ENCODE results near the gene GALNT18.

GALNT18 gene

DNA sequence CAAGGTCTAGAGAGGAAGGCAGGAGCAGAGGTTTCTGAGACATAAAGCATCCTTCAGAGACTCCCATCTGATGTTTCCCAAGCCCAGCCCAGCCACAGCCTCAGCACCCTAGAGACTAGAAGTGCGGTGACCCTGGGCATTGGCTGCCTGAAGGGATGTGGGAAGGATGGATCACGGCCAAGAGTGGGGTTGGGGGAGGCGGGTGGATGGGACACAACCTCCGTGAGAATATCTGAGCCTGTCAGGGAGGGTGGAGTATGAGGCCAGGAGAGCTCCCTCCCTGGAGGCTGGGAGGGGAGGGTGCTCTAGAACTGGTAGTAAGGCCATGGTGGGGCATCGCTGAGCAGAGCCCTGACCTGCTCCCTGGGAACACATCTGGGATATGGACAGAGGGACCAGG is 340.2 kb downstream of the GALNT18 start:
- H3K36me3 ChIP-seq (ENCODE audit: control insufficient read depth, insufficient read depth, low read length): no peaks in the 10 kb centered on the region
- H3K9ac ChIP-seq (ENCODE audit: low read depth, low read length): no peak overlapping the region
- H3K27ac ChIP-seq (ENCODE audit: low read depth, low read length): no peak overlapping the region
- no peak overlapping the region for H3K4me3 ChIP-seq (ENCODE audit: low read depth, low read length)
- H3K27me3 ChIP-seq (ENCODE audit: control insufficient read depth, insufficient read depth, low read length): no peaks in the 10 kb centered on the region
- H3K9me3 ChIP-seq (ENCODE audit: control insufficient read depth, insufficient read depth, low read length): no peaks in the 10 kb centered on the region
- peaks cover 18% of the 10 kb centered on the region for H3K4me1 ChIP-seq (ENCODE audit: control insufficient read depth, insufficient read depth, low read length)

DNA sequence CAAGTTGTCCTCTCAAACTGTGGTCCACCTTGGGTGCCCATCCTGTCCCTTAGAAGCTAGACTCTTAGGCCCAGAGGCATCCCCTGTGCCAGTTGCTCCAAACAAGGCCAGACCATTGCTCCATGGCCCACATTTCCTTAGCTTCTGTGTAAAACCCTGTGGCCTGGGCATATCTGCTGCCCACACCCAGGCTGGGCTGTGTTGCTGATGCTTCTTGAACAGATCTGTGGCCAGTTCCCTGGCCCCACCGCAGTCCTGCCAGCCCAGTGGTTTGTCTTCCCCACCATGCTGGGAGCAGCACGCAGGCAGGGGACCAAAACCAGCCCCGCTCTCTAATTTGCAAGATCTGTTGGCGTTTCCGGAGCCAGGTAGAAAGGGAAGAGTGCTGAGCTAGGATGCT is 341.0 kb downstream of the GALNT18 start:
- H3K27me3 ChIP-seq (ENCODE audit: control insufficient read depth, insufficient read depth, low read length): no peaks in the 10 kb centered on the region
- H3K36me3 ChIP-seq (ENCODE audit: control insufficient read depth, insufficient read depth, low read length): no peaks in the 10 kb centered on the region
- H3K4me1 ChIP-seq (ENCODE audit: control insufficient read depth, insufficient read depth, low read length): peaks cover 18% of the 10 kb centered on the region
- H3K9ac ChIP-seq (ENCODE audit: low read depth, low read length): no peak overlapping the region
- H3K27ac ChIP-seq (ENCODE audit: low read depth, low read length): peak overlapping the region; percentile 84
- H3K4me3 ChIP-seq (ENCODE audit: low read depth, low read length): no peak overlapping the region
- no peaks in the 10 kb centered on the region for H3K9me3 ChIP-seq (ENCODE audit: control insufficient read depth, insufficient read depth, low read length)

DNA sequence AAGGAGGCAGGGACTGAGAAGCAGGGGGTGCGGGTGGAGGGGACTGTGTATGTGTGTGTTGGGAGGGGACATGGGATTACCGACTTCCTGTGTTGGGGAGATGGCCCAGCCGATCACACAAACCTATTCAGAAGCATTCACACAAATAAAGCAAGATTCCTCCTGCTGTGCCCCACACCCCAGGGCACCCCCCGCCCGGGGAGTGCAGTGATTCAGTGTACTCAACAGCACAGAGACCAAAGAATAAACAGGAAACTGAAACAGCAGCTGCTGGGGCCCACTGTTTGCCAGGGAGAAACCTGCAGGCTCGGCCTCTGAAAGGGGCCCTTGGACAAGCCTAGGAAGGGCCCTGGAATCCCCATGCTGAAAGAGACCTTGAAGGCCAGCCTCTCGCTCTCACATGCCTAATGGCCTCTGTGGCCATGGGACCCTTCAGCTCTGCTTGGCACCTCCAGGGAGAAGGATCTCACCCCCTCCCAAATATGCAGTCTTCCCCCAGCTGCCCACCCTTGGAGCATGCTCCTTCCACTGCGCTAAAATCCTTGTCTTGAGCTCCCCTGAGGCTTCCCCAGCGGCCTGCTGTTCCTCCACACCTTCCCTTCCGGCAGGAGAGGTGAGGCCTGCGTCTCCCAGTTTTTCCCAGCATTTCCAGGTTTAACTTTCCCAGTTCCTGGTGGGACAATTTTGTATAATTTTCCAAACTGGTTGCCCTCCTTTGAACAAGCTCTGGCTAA is 341.7 kb downstream of the GALNT18 start:
- no peak overlapping the region for H3K9ac ChIP-seq (ENCODE audit: low read depth, low read length)
- peak overlapping the region; percentile 84 for H3K27ac ChIP-seq (ENCODE audit: low read depth, low read length)
- no peak overlapping the region for H3K4me3 ChIP-seq (ENCODE audit: low read depth, low read length)
- no peaks in the 10 kb centered on the region for H3K9me3 ChIP-seq (ENCODE audit: control insufficient read depth, insufficient read depth, low read length)
- H3K4me1 ChIP-seq (ENCODE audit: control insufficient read depth, insufficient read depth, low read length): peaks cover 18% of the 10 kb centered on the region
- H3K27me3 ChIP-seq (ENCODE audit: control insufficient read depth, insufficient read depth, low read length): no peaks in the 10 kb centered on the region
- no peaks in the 10 kb centered on the region for H3K36me3 ChIP-seq (ENCODE audit: control insufficient read depth, insufficient read depth, low read length)

DNA sequence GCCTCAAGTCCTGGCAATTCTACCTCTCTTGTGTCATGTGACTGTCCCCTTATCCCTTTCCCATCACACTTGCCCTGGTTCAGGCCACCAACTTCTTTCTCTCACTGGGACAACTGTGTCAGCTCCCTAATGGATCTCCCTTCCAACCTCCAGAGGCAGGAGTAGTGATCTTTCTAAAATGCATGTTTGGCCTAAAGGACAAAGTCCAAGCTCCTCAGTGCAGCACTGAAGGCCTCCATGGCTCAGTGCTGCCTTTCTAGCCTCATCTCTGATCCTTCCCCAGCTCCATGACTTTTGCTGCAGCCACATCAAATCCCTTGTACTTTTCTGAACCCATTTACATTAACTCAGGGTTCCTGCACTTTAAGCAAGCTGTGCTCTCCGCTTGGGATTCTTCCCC is 349.6 kb downstream of the GALNT18 start:
- H3K4me3 ChIP-seq (ENCODE audit: low read depth, low read length): no peak overlapping the region
- no peak overlapping the region for H3K27ac ChIP-seq (ENCODE audit: low read depth, low read length)
- no peaks in the 10 kb centered on the region for H3K27me3 ChIP-seq (ENCODE audit: control insufficient read depth, insufficient read depth, low read length)
- no peaks in the 10 kb centered on the region for H3K4me1 ChIP-seq (ENCODE audit: control insufficient read depth, insufficient read depth, low read length)
- no peaks in the 10 kb centered on the region for H3K36me3 ChIP-seq (ENCODE audit: control insufficient read depth, insufficient read depth, low read length)
- no peak overlapping the region for H3K9ac ChIP-seq (ENCODE audit: low read depth, low read length)
- no peaks in the 10 kb centered on the region for H3K9me3 ChIP-seq (ENCODE audit: control insufficient read depth, insufficient read depth, low read length)

DNA sequence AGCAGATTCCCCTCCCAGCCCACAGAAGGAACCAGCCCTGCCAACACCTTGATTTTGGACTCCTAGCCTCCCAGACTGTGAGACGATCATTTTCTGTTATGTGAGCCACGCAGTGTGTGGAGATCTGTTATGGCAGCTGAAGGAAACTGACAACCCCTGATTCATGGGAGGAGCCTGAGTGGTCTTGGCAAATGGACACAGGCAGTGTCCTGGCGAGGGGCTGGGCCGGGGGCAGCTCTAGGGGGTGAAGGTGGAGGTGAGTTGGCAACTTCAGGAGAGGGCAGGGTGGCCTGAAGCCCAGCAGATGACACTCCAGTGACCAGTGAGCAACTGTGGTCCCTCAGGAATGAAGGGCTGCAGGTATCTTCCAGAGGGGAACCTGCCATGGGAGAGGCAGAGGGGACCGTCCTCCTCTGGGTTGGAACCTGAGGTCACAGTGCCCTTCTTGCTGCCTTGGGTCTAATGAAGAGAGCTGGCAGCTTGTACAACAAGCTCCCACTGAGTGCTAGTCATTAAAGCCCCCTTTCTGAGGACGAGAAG is 351.5 kb downstream of the GALNT18 start:
- H3K36me3 ChIP-seq (ENCODE audit: control insufficient read depth, insufficient read depth, low read length): no peaks in the 10 kb centered on the region
- no peaks in the 10 kb centered on the region for H3K27me3 ChIP-seq (ENCODE audit: control insufficient read depth, insufficient read depth, low read length)
- H3K27ac ChIP-seq (ENCODE audit: low read depth, low read length): no peak overlapping the region
- H3K9me3 ChIP-seq (ENCODE audit: control insufficient read depth, insufficient read depth, low read length): no peaks in the 10 kb centered on the region
- no peak overlapping the region for H3K4me3 ChIP-seq (ENCODE audit: low read depth, low read length)
- H3K9ac ChIP-seq (ENCODE audit: low read depth, low read length): no peak overlapping the region
- H3K4me1 ChIP-seq (ENCODE audit: control insufficient read depth, insufficient read depth, low read length): no peaks in the 10 kb centered on the region

DNA sequence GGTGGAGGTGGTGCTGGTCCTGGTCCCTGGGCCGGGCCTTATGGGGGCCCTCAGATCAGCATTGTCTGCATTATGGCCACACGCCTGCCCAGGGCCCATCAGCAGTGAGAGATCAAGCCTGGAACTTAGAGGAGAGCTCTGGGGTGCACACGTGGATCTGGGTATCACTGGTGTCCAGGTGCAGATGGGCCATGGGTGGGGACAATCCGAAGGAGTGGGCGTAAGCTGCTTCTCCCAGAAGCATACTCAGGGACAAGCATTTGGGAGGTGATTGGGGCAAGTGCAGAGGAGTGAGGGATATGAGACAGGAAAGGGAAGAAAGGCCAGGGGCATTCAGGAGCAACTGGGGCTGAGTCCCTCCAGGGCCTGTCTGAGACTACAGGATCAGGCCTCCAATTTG is 353.1 kb downstream of the GALNT18 start:
- Histone ChIP-seq H3K36me3 (ENCODE audit: control insufficient read depth, insufficient read depth, low read length) (no peaks in the 10 kb centered on the region), H3K4me3 (ENCODE audit: low read depth, low read length) (no peak overlapping the region), H3K9ac (ENCODE audit: low read depth, low read length) (no peak overlapping the region)

DNA sequence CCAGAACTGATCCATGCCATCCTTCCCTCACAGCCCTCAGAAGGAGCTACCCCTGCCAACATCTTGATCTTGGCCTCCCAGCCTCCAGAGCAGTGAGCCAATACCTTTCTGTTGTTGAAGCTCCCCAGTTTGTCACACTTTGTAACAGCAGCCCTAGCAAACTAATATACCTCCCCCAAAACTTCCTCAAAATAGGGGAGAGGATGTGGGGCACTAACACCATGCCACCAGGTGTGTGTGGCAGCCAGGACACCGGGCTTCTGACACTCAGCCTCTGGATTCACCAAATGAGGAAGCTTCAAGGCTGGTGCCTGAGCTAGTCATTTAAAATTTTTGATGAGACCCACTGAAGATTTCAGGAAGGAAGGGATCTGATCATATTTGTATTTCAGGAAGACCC is 353.7 kb downstream of the GALNT18 start:
- Histone ChIP-seq H3K27me3 (ENCODE audit: control insufficient read depth, insufficient read depth, low read length) (no peaks in the 10 kb centered on the region), H3K9ac (ENCODE audit: low read depth, low read length) (no peak overlapping the region), H3K27ac (ENCODE audit: low read depth, low read length) (no peak overlapping the region), H3K9me3 (ENCODE audit: control insufficient read depth, insufficient read depth, low read length) (no peaks in the 10 kb centered on the region), H3K36me3 (ENCODE audit: control insufficient read depth, insufficient read depth, low read length) (no peaks in the 10 kb centered on the region), H3K4me1 (ENCODE audit: control insufficient read depth, insufficient read depth, low read length) (no peaks in the 10 kb centered on the region), H3K4me3 (ENCODE audit: low read depth, low read length) (no peak overlapping the region)

More for the DNA sequence above, 353.1 kb downstream of the GALNT18 start:
- H3K9me3 ChIP-seq (ENCODE audit: control insufficient read depth, insufficient read depth, low read length): no peaks in the 10 kb centered on the region
- H3K4me1 ChIP-seq (ENCODE audit: control insufficient read depth, insufficient read depth, low read length): no peaks in the 10 kb centered on the region
- no peaks in the 10 kb centered on the region for H3K27me3 ChIP-seq (ENCODE audit: control insufficient read depth, insufficient read depth, low read length)
- H3K27ac ChIP-seq (ENCODE audit: low read depth, low read length): no peak overlapping the region

DNA sequence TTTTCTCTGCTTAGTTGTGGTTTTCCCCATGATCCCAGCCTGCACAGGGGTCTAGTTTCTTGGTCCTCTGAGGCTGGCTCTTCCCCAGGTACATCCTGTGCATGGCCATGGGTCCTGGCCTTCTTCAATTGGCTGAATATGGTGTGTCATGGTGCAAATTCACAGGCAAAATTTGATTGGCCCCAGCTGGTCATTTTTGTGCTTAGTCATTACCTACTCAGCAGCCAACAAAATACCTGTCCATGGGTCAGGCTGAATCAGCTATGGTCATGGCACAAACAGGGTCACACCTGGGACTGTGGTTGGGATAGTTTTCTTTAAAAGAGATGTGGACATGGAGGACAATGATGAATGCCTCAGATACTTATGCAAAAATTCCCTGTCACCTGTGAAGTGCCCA is 354.5 kb downstream of the GALNT18 start:
- Histone ChIP-seq H3K27me3 (ENCODE audit: control insufficient read depth, insufficient read depth, low read length) (no peaks in the 10 kb centered on the region), H3K4me1 (ENCODE audit: control insufficient read depth, insufficient read depth, low read length) (no peaks in the 10 kb centered on the region), H3K4me3 (ENCODE audit: low read depth, low read length) (no peak overlapping the region), H3K36me3 (ENCODE audit: control insufficient read depth, insufficient read depth, low read length) (no peaks in the 10 kb centered on the region), H3K27ac (ENCODE audit: low read depth, low read length) (no peak overlapping the region), H3K9me3 (ENCODE audit: control insufficient read depth, insufficient read depth, low read length) (no peaks in the 10 kb centered on the region), H3K9ac (ENCODE audit: low read depth, low read length) (no peak overlapping the region)

DNA sequence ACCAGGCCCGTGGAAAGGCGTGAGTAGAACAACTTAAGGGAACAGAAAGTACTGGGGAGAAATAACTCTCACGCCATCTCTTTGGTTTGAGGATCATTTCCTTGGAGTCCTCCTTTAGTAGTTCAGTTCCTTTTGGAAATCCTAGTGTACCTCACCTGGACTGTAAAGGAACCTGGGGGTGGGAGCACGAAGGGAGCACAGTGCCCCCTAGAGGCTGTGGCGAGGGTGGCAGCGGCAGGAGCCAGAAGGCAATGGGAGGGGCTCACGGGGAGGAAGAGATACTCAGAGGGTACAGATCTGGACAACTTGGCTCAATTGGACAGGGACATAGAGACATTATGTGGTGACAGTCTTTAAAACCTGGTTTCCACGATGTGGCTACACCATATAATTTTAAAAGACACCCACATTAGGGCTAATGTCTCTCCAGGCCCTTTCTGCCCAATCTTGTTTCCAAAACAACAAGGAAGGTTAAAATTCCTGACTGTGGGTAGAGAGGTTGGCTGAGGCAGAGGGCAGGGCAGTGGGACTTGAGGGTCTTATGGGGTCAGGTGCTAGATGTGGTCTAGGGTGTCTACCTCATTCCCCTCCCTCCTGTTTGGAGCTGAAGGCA is 355.7 kb downstream of the GALNT18 start:
- no peaks in the 10 kb centered on the region for H3K9me3 ChIP-seq (ENCODE audit: control insufficient read depth, insufficient read depth, low read length)
- H3K27me3 ChIP-seq (ENCODE audit: control insufficient read depth, insufficient read depth, low read length): no peaks in the 10 kb centered on the region
- H3K27ac ChIP-seq (ENCODE audit: low read depth, low read length): no peak overlapping the region
- H3K4me3 ChIP-seq (ENCODE audit: low read depth, low read length): no peak overlapping the region
- H3K9ac ChIP-seq (ENCODE audit: low read depth, low read length): no peak overlapping the region
- no peaks in the 10 kb centered on the region; the same call in 1 of the 2 replicates for H3K4me1 ChIP-seq (ENCODE audit: control insufficient read depth, insufficient read depth, low read length)
- no peaks in the 10 kb centered on the region for H3K36me3 ChIP-seq (ENCODE audit: control insufficient read depth, insufficient read depth, low read length)

DNA sequence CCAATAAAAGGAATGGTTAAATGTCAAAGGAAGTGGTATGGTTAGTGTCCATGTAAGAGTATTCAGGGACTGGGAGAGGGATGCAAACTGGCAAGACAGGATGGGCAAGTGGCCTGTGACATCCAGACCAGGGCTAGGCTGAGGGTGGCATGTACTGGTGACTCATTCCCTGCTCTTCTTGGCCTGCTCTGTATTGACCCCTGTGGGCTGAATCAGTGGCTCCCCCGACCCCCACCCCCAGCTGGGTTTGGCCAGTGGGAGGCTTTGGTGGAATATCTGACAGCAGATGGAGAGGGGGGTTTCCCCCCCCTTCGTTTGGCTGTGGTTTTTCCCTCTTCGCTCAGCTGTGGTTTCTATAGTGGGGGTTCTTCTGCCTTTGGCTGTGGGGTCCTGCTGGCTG is 356.5 kb downstream of the GALNT18 start:
- Histone ChIP-seq H3K36me3 (ENCODE audit: control insufficient read depth, insufficient read depth, low read length) (no peaks in the 10 kb centered on the region), H3K9me3 (ENCODE audit: control insufficient read depth, insufficient read depth, low read length) (no peaks in the 10 kb centered on the region), H3K4me3 (ENCODE audit: low read depth, low read length) (no peak overlapping the region), H3K27ac (ENCODE audit: low read depth, low read length) (no peak overlapping the region), H3K4me1 (ENCODE audit: control insufficient read depth, insufficient read depth, low read length) (no peaks in the 10 kb centered on the region; the same call in 1 of the 2 replicates), H3K27me3 (ENCODE audit: control insufficient read depth, insufficient read depth, low read length) (no peaks in the 10 kb centered on the region), H3K9ac (ENCODE audit: low read depth, low read length) (no peak overlapping the region)

DNA sequence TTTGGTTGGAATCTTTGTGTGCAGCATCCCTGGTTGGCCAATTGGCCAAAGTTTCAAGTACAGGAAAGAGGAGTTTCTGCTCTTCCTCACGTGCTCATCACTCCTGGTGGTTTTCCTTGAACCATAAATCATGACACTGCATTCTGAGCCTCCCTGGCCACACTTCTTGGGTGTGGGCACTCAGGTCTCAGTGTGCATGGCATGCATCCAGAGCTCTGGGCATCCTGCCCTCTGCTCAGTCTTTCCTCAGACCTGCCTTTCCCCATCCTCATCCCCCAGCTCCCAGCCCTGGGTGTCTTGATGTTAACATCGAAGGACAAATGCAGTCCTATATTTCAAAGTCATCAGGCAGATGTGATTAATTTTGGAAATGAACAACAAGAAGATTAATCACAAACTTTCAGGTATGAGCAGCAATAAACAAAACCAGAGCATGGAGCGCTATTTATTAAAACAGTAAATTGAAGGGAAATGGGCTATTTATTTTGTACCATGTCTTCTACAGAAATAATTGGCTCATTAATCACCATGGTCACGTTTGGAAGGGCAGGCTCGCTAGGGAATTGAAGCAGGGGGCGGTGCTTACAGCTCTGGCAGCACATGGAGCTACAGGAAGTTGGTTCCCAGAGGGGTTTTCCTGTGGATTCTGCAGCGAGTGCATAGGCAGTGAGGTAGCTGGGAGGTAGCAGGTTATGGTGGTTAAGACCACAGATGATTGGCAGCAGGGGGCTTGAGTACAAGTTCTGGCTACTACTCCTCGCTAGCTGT is 358.4 kb downstream of the GALNT18 start:
- no peaks in the 10 kb centered on the region for H3K27me3 ChIP-seq (ENCODE audit: control insufficient read depth, insufficient read depth, low read length)
- H3K27ac ChIP-seq (ENCODE audit: low read depth, low read length): no peak overlapping the region
- H3K4me3 ChIP-seq (ENCODE audit: low read depth, low read length): no peak overlapping the region
- no peak overlapping the region for H3K9ac ChIP-seq (ENCODE audit: low read depth, low read length)
- H3K36me3 ChIP-seq (ENCODE audit: control insufficient read depth, insufficient read depth, low read length): no peaks in the 10 kb centered on the region
- H3K9me3 ChIP-seq (ENCODE audit: control insufficient read depth, insufficient read depth, low read length): no peaks in the 10 kb centered on the region
- H3K4me1 ChIP-seq (ENCODE audit: control insufficient read depth, insufficient read depth, low read length): no peaks in the 10 kb centered on the region; the same call in 1 of the 2 replicates
